Measurements from ENCODE around the gene PDPR.
"Not testable (repeated sequence)": the region's sequence is repeated elsewhere in the genome, so short reads cannot be mapped to it uniquely, and the experiment has no call there.

Gene PDPR

DNA sequence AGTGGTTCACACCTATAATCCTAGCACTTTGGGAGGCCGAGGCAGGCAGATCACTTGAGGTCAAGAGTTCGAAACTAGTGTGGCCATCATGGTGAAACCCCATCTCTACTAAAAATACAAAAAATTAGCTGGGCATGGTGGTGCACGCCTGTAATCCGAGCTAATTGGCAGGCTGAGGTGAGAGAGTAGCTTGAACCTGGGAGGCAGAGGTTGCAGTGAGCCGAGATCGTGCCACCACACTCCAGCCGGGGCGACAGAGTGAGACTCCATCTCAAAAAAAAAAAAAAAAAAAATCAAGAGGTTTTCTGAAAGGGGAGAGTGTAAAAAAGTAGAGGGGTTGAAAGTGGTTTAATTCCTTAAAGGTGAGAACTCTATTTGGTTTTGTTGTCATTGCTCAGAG lies 21.7 kb downstream of the PDPR start:
- DNase-seq = not testable (repeated sequence)

DNA sequence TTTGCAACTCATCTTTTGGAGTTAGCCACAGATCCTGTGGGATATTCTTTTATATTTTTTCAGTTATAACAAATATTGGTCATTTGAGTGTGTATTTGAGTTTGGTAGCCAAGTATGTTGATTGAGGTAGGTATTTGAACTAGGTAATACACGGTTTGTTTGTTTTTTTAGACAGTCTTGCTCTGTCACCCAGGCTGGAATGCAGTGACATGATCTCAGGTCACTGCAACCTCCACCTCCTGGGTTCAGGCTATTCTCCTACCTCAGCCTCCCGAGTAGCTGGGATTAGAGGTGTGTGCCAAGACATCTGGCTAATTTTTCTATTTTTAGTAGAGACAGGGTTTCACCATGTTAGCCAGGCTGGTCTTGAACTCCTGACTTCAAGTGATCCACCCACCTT lies 22.5 kb downstream of the PDPR start:
- DNase-seq = not testable (repeated sequence)

DNA sequence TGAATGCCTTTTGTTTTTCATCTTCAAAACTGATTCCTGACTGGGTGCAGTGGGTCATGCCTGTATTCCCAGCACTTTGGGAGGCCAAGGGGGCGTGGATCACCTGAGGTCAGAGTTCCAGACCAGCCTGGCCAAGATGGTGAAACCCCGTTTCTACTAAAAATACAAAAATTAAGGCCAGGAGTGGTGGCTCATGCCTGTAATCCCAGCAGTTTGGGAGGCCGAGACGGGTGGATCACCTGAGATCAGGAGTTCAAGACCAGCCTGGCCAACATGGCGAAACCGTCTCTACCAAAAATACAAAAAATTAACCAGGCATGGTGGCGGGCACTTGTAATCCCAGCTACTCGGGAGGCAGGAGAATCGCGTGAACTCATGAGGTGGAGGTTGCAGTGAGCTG lies 28.6 kb downstream of the PDPR start:
- not testable (repeated sequence) for DNase-seq

DNA sequence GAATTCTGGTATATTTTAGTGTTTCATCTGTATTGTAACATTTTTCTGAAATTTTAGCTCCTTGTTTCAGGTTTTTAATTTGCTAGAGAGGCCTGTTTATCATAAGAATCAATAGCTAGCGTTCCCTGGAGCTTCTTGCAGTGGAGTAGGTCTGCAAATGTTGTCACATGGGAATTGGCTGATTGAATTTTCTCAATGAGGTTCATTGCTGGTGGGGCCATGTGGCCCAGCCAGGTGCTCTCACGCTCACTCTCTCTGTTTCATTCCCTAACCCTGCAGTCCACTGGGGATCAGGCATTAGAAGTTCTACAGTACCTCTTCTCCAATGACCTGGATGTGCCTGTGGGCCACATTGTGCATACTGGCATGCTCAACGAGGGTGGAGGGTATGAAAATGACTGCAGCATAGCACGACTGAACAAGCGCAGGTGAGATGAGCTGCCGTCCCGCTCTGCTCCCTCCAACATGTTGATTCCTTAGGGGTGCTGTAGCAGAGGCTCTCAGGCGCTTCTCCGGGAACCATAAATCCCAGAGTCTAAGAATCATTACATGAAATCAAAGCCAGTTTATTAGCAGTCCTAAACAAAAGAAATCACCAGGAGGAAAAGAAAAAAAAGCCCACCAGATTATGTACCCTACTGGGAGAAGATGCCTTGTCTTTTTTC lies 29.2 kb downstream of the PDPR start:
- not testable (repeated sequence) for DNase-seq

DNA sequence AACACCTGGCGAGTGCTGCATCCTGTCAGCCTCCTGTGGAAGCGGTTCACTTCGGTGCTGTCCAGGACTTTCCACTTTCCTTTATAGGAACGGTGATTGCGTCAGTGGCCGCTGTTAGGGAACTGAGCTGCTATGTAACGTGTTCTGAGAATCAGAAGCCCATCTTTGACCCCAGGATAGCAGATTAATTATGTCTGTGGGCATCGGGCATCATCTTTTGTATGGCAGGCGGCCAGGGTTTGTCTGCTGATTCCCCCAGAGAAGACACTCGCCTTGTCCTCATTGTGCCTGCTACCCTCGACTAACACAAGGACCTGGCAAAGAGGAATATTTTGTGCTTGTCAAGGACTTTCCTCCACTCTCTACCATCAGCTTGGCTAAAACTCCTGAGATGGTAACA lies 33.7 kb downstream of the PDPR start:
- DNase-seq = not testable (repeated sequence)

DNA sequence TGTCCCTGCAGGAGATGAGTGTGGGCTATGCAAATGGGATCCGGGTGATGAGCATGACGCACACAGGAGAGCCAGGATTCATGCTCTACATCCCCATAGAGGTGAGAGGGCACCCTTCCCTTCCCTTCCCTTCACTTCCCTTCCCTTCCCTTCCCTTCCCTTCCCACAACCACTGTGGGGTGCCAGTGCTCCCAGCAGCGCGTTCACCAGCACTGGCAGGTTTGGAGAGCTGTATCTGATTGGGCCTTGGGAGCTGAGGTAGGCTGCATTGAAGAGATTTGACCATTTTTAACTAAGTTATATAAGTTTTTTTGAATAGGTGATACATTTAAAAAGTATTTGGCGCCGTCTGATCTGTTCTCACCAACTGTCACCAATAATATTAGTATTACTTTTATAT lies 34.3 kb downstream of the PDPR start:
- DNase-seq = not testable (repeated sequence)

DNA sequence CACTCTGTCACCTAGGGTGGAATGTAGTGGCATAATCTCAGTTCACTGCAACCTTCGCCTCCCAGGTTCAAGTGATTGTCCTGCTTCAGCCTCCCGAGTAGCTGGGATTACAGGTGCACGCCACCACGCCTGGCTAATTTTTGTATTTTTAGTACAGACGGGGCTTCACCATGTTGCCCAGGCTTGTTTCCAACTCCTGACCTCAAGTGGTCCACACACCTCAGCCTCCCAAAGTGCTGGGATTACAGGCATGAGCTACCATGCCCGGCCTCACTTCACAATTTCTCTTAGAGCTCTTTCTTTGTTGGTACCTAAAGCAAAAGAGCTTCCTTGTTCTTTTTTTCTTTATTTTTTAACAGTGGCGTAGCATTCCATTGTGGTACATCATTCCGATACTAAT lies 35.2 kb downstream of the PDPR start:
- DNase-seq = not testable (repeated sequence)

DNA sequence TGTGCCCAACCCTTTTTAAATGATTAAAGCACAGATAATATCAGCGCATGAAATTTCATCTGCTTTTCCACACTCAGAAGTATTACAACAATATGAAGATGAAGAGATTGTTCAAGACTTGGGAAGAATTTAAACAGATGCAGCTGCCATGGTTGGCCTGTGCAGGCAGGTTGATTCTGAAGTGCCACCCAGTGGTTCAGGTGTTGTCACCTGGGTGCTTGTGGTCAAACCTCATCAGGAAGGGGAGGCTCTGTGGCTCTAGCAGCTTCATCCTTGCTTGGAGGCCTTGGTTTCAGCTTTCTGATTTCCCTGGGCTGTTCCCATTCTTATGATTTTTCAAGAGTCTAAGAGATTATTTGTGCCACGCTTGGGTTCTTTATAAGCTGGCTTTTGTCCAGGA lies 37.3 kb downstream of the PDPR start:
- no peak for DNase-seq

DNA sequence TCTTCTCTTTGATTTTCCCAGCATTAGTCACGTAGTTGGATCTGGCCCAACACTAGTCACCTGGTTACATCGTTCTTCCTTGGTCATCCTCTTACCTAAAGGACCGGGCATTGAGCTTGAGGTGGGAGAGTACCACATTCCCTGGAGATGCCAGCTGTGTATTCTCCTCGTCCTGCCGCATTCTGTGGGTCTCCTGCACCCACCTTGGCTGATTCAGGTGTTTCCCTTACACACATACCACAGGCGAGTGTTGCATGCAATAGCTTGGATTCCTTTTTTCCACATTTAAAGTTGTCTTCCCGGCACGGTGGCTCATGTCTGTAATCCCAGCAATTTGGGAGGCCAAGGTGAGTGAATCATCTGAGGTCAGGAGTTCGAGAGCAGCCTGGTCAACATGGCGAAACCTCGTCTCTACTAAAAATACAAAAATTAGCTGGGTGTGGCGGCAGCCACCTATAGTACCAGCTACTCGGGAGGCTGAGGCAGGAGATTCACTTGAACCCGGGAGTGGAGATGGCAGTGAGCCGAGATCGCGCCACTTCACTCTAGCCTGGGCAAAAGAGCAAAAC lies 37.9 kb downstream of the PDPR start:
- DNase-seq = no peak

DNA sequence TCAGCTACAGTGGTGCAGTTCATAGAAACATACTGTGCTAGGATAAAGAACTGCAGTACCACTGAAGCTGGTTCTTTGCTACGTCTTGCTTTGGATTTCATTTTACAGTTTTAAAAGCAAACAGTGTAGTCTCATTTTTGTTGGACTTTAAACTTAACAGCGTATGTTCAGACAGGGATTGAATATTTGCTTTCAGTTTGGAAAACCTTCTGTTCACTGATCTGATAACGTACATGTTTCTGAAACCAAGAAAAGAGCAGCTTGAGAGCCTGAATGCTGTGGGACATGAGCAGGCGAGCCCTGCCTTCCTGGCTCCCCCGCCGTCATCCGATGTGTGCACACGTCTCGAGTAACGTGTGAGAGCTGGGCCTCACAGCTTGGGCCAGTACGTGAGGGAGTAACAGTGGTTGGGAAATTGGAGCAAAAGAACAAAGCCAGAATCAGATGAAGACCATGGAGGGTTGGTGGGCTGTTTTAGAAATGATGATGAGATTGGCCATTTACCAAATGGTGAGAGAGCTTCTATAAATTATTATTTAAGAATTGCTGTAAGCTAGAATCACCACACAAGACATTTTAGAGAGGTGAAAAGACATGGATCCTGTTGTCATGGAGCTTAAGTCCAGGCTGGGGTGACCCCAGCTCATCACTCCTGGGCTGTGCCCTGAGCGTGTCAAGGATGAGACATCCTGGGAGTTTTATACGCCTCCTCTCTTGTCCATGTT lies 38.6 kb downstream of the PDPR start:
- no peak for DNase-seq

DNA sequence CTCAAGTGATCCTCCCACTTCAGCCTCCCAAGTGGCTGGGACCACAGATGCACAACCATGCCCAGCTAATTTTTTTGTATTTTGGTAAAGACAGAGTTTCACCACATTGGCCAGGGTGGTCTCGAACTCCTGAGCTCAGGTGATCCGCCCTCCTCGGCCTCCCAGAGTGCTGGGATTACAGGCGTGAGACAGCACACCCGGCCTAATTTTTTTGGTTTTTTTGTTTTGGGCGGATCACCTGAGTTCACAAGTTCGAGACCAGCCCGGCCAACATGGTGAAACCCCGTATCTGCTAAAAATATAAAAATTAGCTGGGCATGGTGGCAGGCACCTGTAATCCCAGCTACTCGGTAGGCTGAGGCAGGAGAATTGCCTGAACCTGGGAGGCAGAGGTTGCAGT lies 40.6 kb downstream of the PDPR start:
- DNase-seq = not testable (repeated sequence)

DNA sequence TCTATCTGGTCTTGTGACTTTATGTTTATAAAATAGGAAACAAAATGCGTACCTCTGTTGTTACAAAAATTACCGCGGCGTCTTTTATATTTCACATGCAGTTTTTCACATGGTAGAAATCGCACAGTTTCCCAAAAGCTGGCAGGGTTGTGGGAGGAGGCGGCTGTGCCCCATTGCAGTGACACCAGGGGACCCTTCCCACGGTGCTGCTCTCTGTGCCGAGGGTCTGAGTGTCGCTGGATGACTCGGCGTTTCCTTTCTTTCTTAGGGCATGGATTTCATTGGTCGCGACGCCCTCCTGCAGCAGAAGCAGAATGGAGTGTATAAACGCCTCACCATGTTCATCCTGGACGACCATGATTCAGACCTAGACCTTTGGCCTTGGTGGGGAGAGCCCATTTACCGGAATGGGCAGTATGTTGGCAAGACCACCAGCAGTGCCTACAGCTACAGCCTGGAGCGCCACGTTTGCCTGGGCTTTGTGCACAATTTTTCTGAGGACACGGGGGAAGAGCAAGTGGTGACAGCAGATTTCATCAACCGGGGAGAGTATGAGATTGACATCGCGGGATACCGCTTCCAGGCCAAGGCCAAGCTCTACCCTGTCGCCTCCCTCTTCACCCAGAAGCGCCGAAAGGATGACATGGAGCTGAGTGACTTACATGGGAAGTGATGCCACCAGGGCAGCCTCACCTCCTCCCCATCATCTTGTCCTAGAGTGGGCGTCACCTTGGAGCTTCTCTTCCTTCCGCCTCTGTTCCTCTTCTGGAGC lies 42.3 kb downstream of the PDPR start:
- no peak for DNase-seq

DNA sequence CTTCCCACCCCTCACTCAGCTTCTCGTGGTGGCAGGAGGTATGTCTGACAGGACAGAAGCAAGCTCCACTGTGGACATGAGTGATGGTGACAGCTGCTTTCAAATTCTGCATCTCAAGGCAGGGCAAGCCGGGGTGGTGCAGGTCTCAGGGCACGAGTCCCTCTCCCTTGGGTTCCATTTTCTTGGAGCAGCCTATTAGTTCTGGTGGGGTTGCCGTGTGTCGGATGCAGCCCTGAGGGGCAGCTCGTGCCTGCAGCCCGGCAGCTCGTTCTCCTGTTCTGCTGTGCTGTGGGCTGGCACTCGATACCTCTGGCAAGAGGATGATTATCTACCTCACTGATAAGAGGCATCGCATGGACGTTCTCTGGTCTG lies 43.0 kb downstream of the PDPR start:
- DNase-seq = no peak

DNA sequence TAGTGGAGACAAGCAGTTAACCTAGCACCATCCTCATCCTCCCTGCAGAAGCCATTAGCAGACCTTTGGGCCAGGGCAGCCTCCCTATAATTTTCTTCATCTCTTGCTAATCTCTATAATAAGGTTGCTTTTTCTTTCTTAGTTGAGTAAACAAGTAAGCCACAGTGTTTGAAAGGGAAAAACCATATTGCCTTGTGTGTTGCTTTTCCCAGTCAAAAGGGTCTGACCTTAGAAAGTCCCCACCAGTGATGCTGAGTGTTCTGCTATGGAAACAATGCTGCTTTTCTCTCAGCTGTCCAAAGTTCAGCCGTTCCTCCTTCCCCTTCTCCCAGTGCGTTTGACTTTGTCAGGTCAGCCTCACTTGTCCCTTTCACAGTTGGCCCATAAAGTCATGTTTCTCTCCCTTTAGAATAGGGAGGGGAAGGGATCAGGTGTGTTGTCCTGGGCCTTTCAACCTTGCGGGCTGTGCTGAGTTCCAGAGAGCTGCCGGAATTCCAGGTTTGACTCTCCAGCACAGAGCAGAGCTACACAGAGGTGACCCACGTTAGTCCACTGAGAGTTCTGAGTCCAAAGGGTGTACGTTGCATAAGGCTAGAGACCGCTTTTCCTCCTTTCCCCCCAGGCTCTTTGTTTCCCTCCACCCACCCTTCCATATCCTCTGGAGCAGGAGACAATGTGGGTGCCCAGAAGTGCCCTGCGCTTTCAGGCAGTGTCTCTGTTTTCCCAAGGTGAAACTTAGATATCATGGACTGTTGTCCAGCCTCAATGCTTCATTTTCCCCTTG lies 43.5 kb downstream of the PDPR start:
- DNase-seq = no peak

DNA sequence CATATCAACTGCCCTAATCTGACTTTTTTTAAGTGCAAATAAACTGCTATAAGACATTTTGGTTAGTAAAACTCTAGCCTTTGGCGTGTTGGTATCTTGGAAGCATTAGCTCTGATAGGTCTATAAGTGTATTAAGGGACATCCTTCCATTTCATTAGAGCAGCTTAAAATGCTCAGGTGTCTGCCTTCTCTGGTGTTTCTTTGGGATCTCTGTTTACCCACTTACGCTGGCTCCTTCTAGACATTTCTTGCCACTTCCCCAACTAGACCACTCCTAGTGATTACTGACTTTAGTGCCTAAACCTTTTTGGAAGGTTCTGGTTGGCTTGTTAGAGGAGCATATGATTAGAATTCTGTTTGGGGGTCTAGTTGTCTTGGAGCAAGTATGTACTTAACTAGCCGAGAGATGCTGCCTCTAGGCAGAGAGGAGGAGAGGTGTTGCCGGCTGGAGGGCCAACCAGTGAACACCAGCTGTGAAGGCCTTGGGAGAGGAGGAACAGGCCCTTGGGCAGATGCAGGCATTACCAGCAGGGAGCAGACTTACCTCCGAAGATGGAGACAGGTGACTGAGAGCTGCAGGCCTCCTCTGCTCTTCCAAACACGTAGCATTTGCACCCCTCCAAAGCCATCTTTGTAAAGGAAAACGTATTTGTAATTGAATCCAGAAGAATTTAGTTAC lies 44.3 kb downstream of the PDPR start:
- DNase-seq = no peak

DNA sequence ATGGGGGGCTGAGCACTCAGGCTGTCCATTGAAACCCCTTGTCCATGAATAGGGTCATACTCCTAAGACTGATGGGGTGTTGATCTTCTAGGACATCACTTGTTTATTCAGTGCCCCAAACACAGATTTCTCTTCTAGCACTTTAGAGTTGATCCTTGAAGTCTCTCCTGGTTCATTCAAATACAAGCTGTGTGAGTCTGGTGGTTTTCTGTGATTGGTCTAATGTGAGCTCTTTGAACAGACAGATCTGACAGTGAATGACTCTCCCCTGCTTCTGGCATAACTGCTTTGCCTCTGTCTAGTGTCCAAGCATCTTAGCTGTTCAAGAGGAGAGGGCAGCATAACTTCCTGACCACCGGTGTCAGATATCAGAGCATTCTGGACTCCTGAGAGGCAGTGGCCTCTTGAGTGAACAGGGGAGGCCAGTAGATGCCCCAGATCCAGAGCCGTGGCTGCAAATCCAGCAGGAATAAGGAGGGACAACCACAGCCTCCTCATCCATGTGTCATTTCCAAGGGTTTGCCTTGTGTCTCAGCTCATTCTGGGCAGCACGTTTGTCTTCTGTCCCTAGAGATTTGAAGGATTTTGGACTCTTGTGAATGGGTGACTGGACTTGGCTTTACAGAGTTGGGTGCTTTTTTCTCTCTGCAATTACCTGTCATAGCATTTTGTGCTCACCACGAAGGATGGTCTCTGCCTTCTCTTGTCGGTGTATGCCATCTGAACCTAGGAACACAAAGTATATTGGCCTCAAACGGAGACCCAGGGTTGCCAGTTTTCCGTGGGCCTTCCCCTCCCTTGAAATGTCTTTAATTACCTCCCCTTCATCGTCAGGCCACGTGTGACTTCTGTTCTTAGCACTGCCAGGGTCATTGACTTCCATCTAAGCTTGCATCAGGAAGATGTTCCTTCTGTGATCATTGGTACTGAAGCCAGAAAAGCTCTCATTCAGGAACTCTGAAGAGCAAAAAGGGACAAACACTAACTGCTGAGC lies 45.5 kb downstream of the PDPR start:
- no peak for DNase-seq

DNA sequence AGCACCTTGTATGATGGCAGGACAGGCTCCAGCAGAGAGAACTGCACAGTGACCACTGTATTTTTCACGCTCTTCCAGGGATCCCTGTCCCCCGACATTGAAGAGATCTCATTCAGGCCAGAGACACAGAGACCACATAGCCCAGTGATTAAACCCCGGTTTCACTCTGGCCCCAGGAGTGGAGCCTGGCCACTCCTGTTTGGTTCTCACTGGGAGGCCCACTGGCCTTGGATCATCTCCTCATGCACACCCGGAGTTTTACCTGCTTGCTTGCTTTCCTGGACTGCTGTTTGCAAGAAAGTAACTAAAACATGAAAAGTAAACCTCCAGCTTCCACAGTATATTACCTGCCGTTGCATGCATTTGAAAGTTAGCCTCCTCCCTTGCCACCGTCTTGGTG lies 46.3 kb downstream of the PDPR start:
- DNase-seq = no peak

DNA sequence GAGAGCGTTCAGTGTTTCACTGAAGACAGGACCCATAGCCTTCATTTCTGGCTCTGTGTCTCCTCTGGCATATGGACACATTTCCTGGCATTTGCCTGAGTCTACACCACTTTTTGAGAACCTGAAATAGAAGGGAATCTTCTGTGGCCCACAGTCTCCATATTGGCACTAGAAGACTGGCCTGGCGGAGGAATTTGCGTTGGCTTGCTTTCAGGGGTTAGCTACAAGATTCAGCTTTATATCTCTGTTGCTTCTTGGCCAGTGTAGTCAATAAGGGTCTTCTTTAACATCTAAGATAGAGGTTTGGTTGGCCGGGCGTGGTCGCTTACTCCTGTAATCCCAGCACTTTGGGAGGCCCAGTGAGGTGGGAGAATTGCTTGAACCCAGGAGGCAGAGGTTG lies 46.7 kb downstream of the PDPR start:
- DNase-seq = no peak

DNA sequence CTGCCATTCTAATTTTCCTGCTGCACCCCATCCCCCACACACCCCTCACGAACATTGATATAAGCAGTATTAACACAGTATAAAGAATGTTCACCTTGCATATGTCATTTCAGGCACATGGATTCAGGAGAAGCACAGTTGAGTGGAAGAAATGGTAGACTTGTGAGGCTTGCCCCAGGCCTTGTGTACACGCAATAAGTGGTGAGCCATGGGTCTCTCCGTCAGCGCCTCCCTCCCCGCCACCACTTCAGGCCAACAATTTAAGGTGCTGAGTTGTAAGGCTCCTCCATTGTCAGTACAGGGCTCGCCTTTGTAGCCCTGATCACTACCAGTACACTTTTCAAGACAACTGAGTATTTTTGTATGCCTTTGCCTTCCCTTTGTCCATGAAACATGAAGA lies 47.2 kb downstream of the PDPR start:
- DNase-seq = no peak

DNA sequence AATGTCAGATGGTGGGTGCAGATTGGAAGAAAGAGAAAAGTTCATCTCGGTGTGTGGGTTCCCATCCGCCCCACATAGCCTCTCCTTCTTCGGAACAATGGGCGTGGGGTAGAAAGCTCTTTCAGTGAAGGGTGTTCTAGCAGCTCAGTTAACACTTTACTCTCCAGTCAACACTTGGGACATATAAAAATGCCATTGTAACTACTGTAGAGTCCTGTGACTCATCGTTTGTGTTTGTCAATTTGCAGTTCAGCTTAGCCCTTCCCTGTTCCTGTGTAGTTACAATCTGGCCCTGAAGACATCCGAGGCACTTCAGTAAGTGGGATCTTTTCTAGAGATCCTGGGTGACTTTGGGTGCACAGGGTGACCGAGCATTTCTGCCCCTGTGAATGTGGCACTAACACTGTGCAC lies 47.9 kb downstream of the PDPR start:
- no peak for DNase-seq

DNA sequence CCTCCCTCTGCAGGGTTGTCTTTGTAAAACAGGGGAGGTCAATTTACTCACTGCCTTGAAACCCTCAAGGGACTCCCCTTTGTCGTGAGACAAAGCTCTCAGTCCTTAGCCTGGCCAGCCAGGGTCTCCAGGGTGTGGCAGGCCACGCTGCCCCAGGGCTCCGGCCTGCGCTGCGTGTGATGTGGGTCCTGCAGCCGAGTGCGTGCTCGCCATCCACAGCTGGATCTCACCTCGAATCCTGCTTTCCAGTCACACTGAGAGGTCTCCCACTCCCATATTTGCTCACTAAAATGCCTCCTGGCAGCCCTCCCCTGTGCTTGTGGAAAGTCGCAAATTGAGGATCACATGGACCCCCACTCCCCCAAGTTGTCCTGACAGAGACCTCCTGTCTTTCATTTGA lies 49.5 kb downstream of the PDPR start:
- no peak for DNase-seq
